Measurements from ENCODE around the gene GPC2.

The GPC2 gene

DNA sequence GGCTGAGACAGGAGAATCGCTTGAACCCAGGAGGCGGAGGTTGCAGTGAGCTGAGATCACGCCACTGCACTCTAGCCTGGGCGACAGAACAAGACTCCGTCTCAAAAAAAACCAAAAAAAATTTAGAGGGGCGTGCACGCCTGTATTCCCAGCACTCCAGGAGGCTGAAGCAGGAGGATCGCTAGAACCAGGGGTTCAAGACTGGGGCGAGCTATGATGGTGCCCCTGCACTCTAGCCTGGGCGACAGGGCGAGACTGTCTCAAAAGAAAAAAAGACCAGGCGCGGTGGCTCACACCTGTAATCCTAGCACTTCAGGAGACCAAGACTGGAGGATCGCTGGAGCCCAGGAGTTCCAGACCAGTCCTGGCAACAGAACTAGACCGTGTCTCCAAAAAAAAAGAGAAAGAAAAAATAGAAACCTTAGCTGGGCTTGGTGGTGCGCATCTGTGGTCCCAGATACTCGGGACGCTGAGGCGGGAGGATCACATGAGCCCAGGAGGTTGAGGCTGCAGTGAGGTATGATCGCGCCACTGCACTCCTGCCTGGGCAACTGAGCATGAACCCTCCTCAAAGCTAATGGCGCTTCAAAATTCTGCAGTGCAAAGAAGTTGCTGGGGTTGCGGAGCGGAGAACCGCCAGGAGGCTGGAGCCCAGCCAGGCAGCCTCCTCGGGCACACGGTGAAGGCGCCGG is 50.8 kb downstream of the GPC2 start:
- TF ChIP-seq POLR2AphosphoS5 (IDR thresholded peaks at IDR 0.05; ENCODE audit: low read depth, low read length) (no peak), SIN3A (IDR thresholded peaks at IDR 0.05; ENCODE audit: borderline replicate concordance, insufficient read depth, low read length) (no peak), FOXP2 (optimal IDR thresholded peaks at IDR 0.05; ENCODE audit: borderline replicate concordance, extremely low read depth, extremely low read length, insufficient read depth) (no peak), TAF1 (IDR thresholded peaks at IDR 0.05; ENCODE audit: borderline replicate concordance, insufficient read depth, low read length) (no peak)
- TF ChIP-seq, protein P1, sequence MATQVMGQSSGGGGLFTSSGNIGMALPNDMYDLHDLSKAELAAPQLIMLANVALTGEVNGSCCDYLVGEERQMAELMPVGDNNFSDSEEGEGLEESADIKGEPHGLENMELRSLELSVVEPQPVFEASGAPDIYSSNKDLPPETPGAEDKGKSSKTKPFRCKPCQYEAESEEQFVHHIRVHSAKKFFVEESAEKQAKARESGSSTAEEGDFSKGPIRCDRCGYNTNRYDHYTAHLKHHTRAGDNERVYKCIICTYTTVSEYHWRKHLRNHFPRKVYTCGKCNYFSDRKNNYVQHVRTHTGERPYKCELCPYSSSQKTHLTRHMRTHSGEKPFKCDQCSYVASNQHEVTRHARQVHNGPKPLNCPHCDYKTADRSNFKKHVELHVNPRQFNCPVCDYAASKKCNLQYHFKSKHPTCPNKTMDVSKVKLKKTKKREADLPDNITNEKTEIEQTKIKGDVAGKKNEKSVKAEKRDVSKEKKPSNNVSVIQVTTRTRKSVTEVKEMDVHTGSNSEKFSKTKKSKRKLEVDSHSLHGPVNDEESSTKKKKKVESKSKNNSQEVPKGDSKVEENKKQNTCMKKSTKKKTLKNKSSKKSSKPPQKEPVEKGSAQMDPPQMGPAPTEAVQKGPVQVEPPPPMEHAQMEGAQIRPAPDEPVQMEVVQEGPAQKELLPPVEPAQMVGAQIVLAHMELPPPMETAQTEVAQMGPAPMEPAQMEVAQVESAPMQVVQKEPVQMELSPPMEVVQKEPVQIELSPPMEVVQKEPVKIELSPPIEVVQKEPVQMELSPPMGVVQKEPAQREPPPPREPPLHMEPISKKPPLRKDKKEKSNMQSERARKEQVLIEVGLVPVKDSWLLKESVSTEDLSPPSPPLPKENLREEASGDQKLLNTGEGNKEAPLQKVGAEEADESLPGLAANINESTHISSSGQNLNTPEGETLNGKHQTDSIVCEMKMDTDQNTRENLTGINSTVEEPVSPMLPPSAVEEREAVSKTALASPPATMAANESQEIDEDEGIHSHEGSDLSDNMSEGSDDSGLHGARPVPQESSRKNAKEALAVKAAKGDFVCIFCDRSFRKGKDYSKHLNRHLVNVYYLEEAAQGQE (IDR thresholded peaks at IDR 0.05; ENCODE audit: insufficient read depth in 1 of 2, low read depth in 2 of 2, low read length in 2 of 2) = no peak

DNA sequence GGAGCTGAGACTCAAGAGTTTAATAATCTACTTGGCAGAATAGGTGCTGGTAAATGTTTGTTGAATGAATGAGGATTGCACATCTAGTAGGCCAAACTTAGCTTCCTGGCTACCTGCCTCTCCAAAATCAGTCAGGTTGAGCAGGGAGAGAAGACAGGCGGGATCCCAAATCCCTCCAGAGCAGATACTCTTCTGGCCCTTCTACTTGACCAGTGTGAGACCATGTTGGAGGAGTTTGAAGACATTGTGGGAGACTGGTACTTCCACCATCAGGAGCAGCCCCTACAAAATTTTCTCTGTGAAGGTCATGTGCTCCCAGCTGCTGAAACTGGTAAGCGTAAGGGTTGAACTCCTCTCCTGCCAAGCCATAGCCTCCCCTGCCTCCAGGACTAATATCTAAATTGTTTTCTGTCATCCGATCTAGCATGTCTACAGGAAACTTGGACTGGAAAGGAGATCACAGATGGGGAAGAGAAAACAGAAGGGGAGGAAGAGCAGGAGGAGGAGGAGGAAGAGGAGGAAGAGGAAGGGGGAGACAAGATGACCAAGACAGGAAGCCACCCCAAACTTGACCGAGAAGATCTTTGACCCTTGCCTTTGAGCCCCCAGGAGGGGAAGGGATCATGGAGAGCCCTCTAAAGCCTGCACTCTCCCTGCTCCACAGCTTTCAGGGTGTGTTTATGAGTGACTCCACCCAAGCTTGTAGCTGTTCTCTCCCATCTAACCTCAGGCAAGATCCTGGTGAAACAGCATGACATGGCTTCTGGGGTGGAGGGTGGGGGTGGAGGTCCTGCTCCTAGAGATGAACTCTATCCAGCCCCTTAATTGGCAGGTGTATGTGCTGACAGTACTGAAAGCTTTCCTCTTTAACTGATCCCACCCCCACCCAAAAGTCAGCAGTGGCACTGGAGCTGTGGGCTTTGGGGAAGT is 52.6 kb downstream of the GPC2 start:
- TF ChIP-seq, protein P1 (IDR thresholded peaks at IDR 0.05; ENCODE audit: insufficient read depth in 1 of 2, low read depth in 2 of 2, low read length in 2 of 2) = no peak
- no peak for TF ChIP-seq FOXP2 (optimal IDR thresholded peaks at IDR 0.05; ENCODE audit: borderline replicate concordance, extremely low read depth, extremely low read length, insufficient read depth)
- no peak for TF ChIP-seq TAF1 (IDR thresholded peaks at IDR 0.05; ENCODE audit: borderline replicate concordance, insufficient read depth, low read length)
- no peak for TF ChIP-seq SIN3A (IDR thresholded peaks at IDR 0.05; ENCODE audit: borderline replicate concordance, insufficient read depth, low read length)
- no peak for TF ChIP-seq POLR2AphosphoS5 (IDR thresholded peaks at IDR 0.05; ENCODE audit: low read depth, low read length)

GRCh38 chr7:100122568-100122967 is 54.6 kb downstream of the GPC2 start:
- TF ChIP-seq, protein P1 (IDR thresholded peaks at IDR 0.05; ENCODE audit: insufficient read depth in 1 of 2, low read depth in 2 of 2, low read length in 2 of 2) = no peak
- TF ChIP-seq TAF1 (IDR thresholded peaks at IDR 0.05; ENCODE audit: borderline replicate concordance, insufficient read depth, low read length) (no peak), SIN3A (IDR thresholded peaks at IDR 0.05; ENCODE audit: borderline replicate concordance, insufficient read depth, low read length) (no peak), FOXP2 (optimal IDR thresholded peaks at IDR 0.05; ENCODE audit: borderline replicate concordance, extremely low read depth, extremely low read length, insufficient read depth) (no peak), POLR2AphosphoS5 (IDR thresholded peaks at IDR 0.05; ENCODE audit: low read depth, low read length) (no peak)

- no peak for TF ChIP-seq TAF1 (IDR thresholded peaks at IDR 0.05; ENCODE audit: borderline replicate concordance, insufficient read depth, low read length)
- TF ChIP-seq POLR2AphosphoS5 (IDR thresholded peaks at IDR 0.05; ENCODE audit: low read depth, low read length) = no peak
- TF ChIP-seq SIN3A (IDR thresholded peaks at IDR 0.05; ENCODE audit: borderline replicate concordance, insufficient read depth, low read length) = no peak
- TF ChIP-seq FOXP2 (optimal IDR thresholded peaks at IDR 0.05; ENCODE audit: borderline replicate concordance, extremely low read depth, extremely low read length, insufficient read depth) = no peak
- TF ChIP-seq, protein P1 (IDR thresholded peaks at IDR 0.05; ENCODE audit: insufficient read depth in 1 of 2, low read depth in 2 of 2, low read length in 2 of 2) = no peak
Measured at GRCh38 chr7:100122067-100122466, 55.1 kb downstream of the GPC2 start.
